ENCODE data around the gene RFC4. TPM values are rescaled to one million over a fixed set of nuclear protein-coding genes. Genes with fewer than 3 reads are reported as not detected.

The RFC4 gene
- total RNA-seq, 1 experiment from 2014 or later = 51.6 TPM

- Histone ChIP-seq H3K4me3 (no peak overlapping the region), H3K36me3 (peaks cover 8% of the 10 kb centered on the region), H3K27me3 (no peaks in the 10 kb centered on the region), H3K9me3 (no peaks in the 10 kb centered on the region)
- DNase-seq = no peak
Observed at GRCh38 chr3:186779204-186779603, 27.1 kb downstream of the RFC4 start.

DNA sequence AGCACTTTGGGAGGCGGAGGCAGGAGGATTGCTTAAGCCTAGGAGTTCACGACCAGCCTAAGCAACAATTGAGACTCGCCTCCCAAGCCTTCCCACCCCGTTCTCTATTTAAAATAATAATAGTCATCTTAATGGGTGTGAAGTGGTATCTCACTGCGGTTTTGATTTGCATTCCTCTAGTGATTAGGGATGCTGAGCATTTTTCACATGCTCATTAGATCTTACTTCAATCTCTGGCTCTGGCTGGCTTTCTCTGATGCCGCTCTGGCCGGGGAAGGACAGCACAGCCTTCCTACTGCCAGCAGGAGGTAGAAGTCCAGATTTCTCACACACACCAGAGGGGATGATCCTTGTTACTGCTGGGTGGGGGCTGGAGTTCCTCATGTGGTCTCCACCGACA lies 30.3 kb downstream of the RFC4 start:
- H3K36me3 ChIP-seq = no peaks in the 10 kb centered on the region
- H3K4me3 ChIP-seq = no peak overlapping the region
- DNase-seq = no peak
- H3K9me3 ChIP-seq = no peaks in the 10 kb centered on the region
- no peaks in the 10 kb centered on the region for H3K27me3 ChIP-seq

- peak; percentile 49 for DNase-seq
- Histone ChIP-seq H3K4me3 (no peak overlapping the region), H3K9me3 (no peaks in the 10 kb centered on the region), H3K27me3 (no peaks in the 10 kb centered on the region), H3K36me3 (no peaks in the 10 kb centered on the region)
Observed at GRCh38 chr3:186772701-186773417, 33.4 kb downstream of the RFC4 start.

- Histone ChIP-seq H3K9me3 (no peaks in the 10 kb centered on the region), H3K27me3 (no peaks in the 10 kb centered on the region), H3K36me3 (no peaks in the 10 kb centered on the region), H3K4me3 (no peak overlapping the region)
- DNase-seq = no peak
Observed at GRCh38 chr3:186772281-186772694, 34.0 kb downstream of the RFC4 start.

DNA sequence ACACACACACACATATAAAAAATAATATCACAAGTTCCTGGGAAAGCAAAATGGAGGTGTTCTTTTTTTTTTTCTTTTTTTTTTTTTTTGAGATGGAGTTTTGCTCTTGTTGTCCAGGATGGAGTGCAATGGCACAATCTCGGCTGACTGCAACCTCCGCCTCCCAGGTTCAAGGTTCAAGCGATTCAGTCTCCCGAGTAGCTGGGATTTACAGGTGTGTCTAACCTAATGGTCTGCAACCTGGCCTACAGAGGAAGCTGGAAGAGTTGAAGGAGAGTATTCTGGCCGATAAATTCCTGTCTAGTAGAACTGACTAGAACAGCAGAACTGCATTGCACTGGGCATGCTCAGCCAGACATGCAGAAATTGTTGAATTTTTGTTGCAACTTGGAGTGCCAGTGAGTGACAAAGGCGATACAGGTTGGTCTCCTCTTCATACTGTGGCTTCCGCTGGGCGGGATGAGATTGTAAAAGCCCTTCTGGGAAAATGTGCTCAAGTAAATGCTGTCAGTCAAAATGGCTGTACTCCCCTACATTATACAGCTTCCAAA lies 45.3 kb downstream of the RFC4 start:
- Histone ChIP-seq H3K36me3 (no peaks in the 10 kb centered on the region), H3K27me3 (no peaks in the 10 kb centered on the region), H3K9me3 (no peaks in the 10 kb centered on the region), H3K4me3 (no peak overlapping the region)
- DNase-seq = no peak

GRCh38 chr3:186760141-186760833 lies 46.0 kb downstream of the RFC4 start:
- no peak for DNase-seq
- Histone ChIP-seq H3K9me3 (no peaks in the 10 kb centered on the region), H3K36me3 (no peaks in the 10 kb centered on the region), H3K4me3 (no peak overlapping the region), H3K27me3 (no peaks in the 10 kb centered on the region)

GRCh38 chr3:186759231-186759930 lies 46.9 kb downstream of the RFC4 start:
- DNase-seq = no peak
- H3K9me3 ChIP-seq = no peaks in the 10 kb centered on the region
- no peaks in the 10 kb centered on the region for H3K36me3 ChIP-seq
- no peaks in the 10 kb centered on the region for H3K27me3 ChIP-seq
- no peak overlapping the region for H3K4me3 ChIP-seq

- H3K4me3 ChIP-seq = no peak overlapping the region
- H3K27me3 ChIP-seq = no peaks in the 10 kb centered on the region
- H3K36me3 ChIP-seq = no peaks in the 10 kb centered on the region
- no peak for DNase-seq
- H3K9me3 ChIP-seq = no peaks in the 10 kb centered on the region
Observed at GRCh38 chr3:186757686-186758220, 48.5 kb downstream of the RFC4 start.

DNA sequence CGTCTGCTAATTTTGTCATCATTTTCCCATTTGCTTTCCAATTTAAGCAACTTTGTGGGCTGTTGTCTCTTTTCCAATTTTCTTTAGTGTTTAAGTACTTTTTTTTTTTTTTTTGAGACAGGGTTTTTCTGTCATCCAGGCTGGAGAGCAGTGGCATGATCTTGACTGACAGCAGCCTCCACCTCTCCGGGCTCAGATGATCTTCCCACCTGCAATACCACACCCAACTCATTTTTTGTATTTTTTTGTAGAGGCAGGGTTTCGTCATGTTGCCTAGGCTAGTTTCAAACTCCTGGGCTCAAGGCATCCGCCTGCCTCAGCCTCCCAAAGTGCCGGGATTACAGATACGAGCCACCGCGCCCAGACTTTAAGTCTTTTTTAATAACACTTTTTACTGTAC lies 49.1 kb downstream of the RFC4 start:
- Histone ChIP-seq H3K27me3 (no peaks in the 10 kb centered on the region), H3K9me3 (no peaks in the 10 kb centered on the region), H3K36me3 (no peaks in the 10 kb centered on the region), H3K4me3 (no peak overlapping the region)
- no peak for DNase-seq

DNA sequence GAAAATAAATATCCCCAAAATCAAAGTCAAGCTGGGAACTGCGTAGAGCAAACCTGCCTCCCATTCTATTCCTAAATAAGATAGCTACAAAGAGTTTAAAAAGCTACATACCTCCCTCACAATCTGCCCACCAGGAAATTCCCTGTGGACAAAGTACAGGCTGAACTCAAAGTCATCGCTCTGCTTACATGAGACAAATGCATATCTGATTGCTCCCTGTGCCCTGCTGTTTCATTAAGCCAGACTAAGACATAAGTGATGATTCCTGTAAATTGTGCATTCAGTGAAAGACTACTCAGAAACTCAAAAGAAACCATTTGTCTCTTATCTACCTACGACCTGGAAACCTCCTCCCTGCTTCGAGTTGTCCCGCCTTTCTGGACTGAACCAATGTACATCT lies 51.4 kb downstream of the RFC4 start:
- H3K27me3 ChIP-seq = no peaks in the 10 kb centered on the region
- no peak for DNase-seq
- no peaks in the 10 kb centered on the region for H3K36me3 ChIP-seq

DNA sequence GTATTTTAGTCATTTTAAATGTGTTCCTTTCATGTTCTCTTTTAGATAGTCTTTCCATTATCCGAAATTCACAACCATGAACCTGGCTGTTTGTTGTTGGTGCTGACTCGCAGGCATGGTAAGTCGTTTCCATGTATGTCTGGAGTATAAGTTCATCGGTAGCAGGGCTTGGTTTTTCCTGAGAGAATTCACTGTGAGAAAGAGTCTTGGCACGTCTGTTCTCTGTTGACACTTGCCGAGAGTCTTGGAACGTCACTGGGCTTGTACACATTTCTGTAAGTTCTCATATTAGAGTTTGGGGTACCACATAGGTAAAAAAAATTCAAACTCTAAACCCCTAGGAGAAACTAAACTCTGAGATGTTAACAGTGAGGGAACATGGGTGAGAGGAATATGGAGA lies 52.3 kb downstream of the RFC4 start:
- no peaks in the 10 kb centered on the region for H3K36me3 ChIP-seq
- no peak overlapping the region for H3K4me3 ChIP-seq
- H3K27me3 ChIP-seq = no peaks in the 10 kb centered on the region
- no peaks in the 10 kb centered on the region for H3K9me3 ChIP-seq
- peak; percentile 22 for DNase-seq

More for the DNA sequence above, 51.4 kb downstream of the RFC4 start:
- Histone ChIP-seq H3K9me3 (no peaks in the 10 kb centered on the region), H3K4me3 (no peak overlapping the region)

GRCh38 chr3:186751480-186751879 lies 54.8 kb downstream of the RFC4 start:
- Histone ChIP-seq H3K9me3 (no peaks in the 10 kb centered on the region), H3K27me3 (no peaks in the 10 kb centered on the region), H3K36me3 (no peaks in the 10 kb centered on the region), H3K4me3 (no peak overlapping the region)
- DNase-seq = no peak

DNA sequence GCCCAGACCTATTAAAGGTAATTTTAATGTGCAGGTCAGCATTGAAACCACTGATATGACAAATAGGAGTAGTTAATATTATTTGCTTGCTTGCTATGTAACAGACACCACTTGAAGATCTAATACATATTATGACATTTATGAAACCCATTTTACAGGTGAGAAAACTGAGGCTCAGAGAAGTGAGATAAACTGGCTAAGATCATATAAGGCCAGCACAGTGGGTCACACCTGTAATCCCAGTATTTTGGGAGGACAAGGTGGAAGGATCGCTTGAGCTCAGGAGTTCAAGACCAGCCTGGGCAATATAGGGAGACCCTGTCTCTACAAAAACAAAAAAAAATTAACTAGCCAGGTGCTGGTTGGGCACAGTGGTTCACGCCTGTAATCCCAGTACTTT lies 56.0 kb downstream of the RFC4 start:
- Histone ChIP-seq H3K27me3 (no peaks in the 10 kb centered on the region), H3K9me3 (no peaks in the 10 kb centered on the region), H3K36me3 (no peaks in the 10 kb centered on the region), H3K4me3 (no peak overlapping the region)
- no peak for DNase-seq

GRCh38 chr3:186746008-186746407 lies 60.3 kb downstream of the RFC4 start:
- Histone ChIP-seq H3K36me3 (no peaks in the 10 kb centered on the region), H3K27me3 (no peaks in the 10 kb centered on the region), H3K9me3 (no peaks in the 10 kb centered on the region), H3K4me3 (no peak overlapping the region)
- peak; percentile 56 for DNase-seq

DNA sequence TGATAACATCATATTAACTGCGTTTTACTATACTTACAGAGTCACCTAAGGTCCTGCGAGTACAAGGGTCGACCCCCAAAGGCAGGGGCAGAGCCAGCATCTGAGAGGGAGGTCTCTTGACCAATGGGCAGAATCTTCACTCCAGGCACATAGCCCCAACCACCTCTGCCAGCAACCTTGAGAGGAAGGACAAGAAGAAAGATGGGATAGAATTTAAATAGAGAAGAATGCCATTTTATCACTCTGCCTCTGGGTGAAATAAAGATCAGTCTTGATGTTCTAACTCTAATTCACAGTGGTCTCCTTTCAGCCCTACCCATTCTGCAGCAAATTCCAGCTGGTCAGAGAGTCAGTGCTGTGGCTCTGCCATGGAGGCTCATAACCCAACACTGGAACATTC lies 62.6 kb downstream of the RFC4 start:
- Histone ChIP-seq H3K9me3 (no peaks in the 10 kb centered on the region), H3K4me3 (no peak overlapping the region), H3K36me3 (no peaks in the 10 kb centered on the region), H3K27me3 (no peaks in the 10 kb centered on the region; the same call in 1 of the 2 replicates)
- DNase-seq = no peak

- no peaks in the 10 kb centered on the region for H3K9me3 ChIP-seq
- DNase-seq = no peak
- H3K36me3 ChIP-seq = no peaks in the 10 kb centered on the region
- H3K4me3 ChIP-seq = no peak overlapping the region
- no peaks in the 10 kb centered on the region; the same call in 1 of the 2 replicates for H3K27me3 ChIP-seq
Observed at GRCh38 chr3:186742618-186743380, 63.5 kb downstream of the RFC4 start.
